ENCODE measurements around the gene BFSP1.
A peak's percentile ranks its signal among the peaks of the same experiment; 100 is the strongest.

Gene BFSP1

DNA sequence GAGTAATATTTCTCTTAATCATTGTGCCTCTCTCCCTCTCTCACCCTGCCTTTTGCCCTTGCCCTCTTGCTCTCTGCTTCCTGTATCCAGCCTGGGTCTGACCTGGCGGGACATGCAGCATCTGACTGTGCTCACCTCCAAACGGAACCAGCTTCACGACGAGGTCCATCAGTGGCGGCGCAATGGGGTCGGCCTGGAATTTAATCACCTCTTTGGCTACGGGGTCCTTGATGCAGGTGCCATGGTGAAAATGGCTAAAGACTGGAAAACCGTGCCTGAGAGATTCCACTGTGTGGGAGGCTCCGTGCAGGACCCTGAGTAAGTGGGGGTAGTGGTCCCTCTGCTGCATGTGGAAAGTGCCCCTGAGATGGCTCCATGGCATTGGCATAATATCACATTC is 65.9 kb downstream of the BFSP1 start:
- no peak for DNase-seq (ENCODE audit: low read depth)

DNA sequence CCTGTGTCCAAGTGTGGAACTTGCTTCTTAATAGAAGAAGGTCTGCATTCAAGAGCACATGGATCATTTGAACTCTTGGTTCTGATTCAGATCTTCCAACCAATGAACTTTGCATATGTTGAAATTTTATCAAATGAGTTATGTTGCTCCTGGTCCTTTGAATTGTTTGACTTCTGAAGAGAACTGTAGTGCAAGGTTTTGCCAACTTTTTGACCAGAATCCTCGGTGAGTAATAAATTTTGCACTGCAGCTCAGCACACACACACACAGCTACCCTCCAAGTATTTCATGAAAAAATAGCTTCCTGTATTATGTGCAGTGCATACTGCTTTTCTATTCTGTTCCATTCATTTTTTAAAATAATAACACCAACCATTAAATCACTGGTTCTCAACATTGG is 67.5 kb downstream of the BFSP1 start:
- no peak for DNase-seq (ENCODE audit: low read depth)

DNA sequence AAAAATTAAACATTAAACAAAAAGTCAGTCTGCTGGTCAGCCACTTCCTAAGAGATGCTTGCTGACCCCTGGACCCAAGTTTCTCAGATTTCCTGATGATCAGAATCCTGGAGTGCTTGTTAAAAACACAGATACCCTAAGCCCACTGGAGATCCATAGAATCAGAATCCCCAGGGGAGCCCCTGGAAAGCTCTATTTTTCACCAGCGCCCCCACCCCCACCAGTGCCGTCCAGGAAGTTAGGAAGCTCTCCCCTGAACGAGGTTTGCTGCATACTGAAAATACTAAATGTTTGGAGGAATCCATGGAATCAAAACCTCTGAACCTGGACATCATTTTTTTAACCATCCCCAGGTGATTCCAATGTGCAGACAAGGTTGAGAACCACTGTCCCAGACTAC is 69.2 kb downstream of the BFSP1 start:
- no peak for DNase-seq (ENCODE audit: low read depth)

DNA sequence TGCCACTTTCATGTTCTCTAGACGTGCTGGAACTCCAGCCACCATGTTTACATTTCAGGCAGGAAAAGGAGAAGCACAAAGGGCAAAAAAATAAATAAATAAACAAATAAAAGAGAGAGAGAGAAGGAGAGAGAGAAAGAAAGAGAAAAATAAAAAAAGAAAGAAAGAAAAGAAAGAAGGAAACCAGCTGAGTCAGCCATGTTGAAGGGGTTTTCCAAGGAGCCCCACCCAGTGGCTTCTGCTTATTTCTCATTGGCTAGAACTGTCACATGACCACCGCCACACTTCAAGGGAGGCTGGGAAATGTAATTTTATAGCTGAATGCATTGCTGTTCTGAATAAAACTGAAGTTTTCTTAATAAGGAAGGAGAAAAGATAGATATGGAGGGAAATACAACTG is 71.1 kb downstream of the BFSP1 start:
- DNase-seq (ENCODE audit: low read depth) = no peak

DNA sequence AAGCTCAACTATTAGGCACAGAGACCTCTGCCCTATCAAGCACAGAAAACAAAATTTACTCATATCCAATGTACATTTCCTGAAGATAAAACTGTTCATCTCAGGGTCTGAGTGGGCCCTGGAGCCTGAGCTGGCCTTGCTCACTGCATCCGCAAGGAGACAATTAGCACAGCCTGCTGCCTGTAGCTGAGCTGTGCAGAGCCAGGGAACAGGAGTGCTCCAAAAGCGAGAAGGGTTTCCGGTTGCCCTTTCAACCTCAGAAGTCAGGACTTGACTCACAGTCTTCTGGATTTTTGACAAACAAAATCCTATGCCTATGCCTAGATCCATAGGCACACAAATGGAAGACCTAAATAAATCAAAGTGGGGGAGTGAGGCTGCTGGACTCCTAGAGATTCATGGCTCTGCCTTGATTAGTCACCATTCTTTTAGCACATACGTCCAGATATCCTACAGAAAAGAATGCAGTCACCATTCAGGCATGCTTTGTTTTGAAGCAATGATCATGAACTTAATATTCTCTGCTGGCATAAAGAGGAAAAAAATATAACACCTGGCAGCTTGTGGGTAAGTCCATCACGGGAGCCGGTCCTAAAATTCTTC is 73.5 kb downstream of the BFSP1 start:
- peak; percentile 13 for DNase-seq (ENCODE audit: low read depth)

DNA sequence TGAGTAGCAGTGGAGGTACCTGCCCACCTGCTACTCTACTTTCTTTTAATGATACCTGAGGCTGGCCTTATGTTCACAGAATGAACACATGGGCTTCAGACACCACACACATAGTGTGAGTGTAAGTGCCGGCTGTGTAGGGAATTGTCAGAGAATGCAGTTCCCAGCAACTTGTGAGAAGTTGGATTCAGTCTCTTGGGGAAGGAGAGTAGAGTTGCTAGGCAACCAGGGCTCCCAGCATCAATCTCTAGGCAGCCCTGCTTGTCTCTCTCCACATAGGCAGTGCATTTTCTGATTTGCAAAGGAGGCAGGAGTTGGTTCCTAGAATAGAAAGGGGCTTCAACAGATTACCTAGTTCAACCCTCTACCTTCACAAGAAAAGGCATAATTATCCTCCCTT is 74.1 kb downstream of the BFSP1 start:
- DNase-seq (ENCODE audit: low read depth) = no peak

DNA sequence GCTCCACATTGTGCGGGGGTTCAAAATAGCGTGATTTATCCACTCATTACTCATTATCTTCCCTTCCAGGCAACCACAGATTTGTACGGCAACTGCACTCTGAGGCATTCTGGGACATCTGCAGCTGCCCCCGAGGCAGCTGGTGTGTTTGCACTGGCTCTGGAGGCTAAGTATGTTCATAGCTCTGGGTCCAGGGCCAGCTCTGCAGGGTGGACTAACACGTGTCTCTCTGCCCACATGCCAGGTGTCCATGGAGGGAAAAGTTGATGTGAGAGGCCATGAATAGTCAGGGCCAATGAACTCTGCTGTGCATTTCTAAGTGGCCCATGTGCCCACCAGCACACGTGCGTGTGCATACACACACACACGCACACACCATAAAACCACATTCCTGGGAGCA is 74.9 kb downstream of the BFSP1 start:
- no peak for DNase-seq (ENCODE audit: low read depth)

DNA sequence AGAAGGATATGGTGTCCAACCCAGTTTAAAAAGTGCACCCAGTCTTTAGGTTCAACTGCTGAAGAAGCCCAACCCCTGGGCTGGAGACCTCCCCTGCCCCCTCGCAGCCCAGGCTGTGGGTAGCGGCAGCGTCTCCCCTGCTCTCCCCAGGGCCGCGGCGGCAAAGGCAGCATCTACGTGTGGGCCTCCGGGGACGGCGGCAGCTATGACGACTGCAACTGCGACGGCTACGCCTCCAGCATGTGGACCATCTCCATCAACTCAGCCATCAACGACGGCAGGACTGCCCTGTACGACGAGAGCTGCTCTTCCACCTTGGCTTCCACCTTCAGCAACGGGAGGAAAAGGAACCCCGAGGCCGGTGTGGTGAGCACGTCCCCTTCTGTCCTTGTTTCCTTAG is 77.6 kb downstream of the BFSP1 start:
- no peak for DNase-seq (ENCODE audit: low read depth)

DNA sequence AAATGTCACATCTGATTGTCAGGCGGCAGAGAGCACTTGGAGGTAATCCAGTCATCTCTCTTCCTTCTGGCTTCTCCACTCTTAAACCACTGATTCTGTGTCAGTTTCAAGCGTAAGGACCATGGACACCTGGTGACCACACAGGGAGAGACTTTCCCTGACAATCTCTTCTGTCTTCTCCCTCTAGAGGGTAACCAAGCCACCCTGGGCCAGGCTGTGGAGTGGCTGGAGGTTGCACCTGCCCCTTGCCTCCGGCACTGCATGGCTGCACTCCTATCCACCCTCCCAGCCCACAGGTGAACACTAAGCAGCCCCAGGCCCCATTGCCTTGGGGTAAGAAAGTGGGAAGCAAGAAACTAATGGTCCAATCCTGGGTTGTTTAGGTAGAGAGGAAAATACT is 78.7 kb downstream of the BFSP1 start:
- DNase-seq (ENCODE audit: low read depth) = no peak

DNA sequence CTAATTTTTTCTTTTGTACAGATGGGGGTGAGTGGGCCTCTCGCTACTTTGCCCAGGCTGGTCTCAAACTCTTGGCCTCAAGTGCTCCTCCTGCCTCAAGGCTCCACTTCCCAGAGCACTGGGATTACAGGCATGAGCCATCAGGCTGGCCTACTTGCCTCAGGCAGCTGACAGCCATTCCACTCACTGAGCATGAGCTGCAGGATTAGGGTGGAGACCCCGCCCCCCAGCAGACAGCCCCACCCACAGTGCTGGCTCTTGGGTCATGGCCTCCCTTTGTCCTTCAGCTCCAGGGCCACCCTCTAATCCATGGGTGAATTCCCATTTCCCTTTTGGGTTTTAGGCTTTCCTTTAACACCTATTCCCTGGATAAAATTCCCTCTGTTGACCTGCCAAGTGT is 82.1 kb downstream of the BFSP1 start:
- DNase-seq (ENCODE audit: low read depth) = no peak

DNA sequence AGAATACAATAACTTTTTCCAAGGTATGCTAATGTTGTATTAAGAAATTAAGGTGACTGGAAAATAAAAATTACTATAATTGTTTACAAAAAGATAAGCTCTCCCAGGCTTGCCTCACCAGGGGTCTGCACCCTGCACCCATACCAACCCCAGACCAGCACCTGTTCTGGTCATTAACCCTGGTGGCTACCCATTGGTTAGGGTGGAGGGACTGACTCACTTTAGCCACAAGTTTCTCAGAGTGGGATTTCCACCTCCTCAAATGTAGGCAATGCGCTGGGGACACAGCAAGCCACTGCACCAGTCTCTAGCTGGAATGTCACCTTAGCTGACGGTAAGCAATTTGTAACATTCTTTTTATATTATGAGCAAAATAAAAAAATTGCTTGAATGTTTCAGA is 83.1 kb downstream of the BFSP1 start:
- DNase-seq (ENCODE audit: low read depth) = no peak

DNA sequence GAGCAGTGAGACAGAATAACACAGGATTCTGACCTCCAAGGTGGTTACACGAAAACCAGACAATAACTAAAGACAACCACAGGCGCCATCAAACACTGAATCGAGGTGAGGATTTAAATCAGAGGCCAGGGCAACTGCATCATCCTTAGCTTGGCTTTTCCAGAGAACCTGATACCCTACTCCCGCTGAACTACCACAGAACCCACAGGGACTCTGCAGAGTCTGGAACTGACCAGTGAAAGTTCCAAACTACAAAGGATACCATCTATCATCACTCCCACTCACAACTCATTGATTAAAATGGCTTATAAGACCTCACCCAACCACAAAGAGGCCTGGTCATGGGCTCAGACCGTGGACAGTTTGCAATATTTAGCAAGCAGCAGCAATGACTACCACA is 85.0 kb downstream of the BFSP1 start:
- DNase-seq (ENCODE audit: low read depth) = no peak

DNA sequence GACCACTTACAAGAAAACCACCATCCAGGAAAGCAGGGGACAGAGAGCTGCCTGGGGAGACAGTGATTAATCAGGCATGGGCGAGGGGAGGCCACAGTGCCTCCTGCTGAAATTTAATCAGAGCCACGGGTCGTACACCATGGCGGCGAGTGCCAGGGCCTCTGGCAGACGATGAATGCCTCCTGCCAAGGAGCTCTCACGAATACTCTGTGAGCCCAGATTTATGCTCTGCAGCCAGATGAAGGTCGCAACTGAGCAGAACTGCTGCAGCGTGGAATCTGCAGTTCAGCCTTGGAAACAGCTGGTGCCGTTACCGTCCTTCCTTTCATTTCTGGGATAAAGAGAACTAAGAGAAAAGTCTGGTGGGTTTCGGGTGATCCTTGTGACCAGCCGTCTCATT is 85.6 kb downstream of the BFSP1 start:
- no peak for DNase-seq (ENCODE audit: low read depth)

DNA sequence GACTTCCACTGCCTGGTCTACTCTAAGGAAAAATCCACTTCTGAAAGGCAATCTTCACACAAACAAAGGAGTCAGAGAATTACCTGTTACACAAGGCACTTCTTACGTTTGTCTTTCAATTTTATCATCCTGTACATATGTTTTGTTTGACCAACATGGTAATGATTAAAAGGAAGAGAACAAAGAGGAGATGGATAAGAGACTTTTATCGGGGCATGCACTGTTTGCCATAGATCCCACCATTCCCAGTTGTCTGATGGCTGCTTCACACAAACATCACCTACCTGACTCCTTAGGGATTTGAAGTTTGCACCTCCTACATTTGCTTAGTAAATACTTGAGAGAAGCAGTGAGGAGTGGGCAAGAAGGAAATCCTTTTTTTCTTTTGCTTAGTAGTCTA is 87.1 kb downstream of the BFSP1 start:
- no peak for DNase-seq (ENCODE audit: low read depth)
